HG03280 (cell line): Measurements from ENCODE around the gene PLCG2.
"Not testable (repeated sequence)": the region's sequence is repeated elsewhere in the genome, so short reads cannot be mapped to it uniquely, and the experiment has no call there.

Experiments
- ATAC-seq: cut with Tn5 transposase; IDR thresholded peaks from one replicate; pipeline ENCODE4 v1.9.1; 2021; ENCODE audit warnings: mild to moderate bottlenecking, moderate library complexity; ENCODE audit not compliant: unreplicated experiment

PLCG2 gene

DNA sequence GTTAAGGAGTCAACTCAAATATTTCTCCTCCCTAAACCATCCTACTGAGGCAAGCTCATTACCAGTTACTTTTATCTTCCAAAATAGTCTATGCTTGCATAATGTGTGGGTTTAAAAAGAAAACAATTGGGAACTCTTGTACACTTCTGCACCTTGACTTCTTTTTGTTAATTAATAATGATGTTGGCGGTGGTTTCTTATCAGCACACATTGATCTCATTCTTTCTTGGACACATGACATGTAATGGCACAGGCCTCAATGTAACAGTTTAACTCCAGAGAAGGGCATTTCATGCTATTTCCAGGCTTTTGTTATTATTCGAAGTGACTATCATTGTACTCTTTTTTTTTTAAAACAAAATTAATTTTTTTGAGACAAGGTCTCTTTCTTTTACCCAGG lies 7.8 kb downstream of the PLCG2 start:
- no peak for ATAC-seq

DNA sequence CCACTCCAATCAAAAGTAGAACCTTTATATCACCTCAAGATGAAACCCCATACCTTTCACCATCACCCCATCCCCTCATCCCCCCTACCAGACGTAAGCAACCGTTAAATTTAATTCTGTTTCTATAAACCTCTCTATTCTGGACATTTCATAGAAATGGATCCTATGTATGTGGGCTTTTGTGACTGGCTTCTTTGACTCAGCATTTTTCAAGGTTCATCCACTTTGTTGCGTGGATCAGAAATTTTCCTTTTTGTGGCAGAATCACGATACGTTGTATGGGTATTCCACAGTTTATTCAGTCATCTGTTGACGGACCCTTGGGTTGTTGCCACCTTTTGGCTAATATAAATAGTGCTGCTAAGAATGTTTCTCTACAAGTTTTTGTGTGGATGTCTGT lies 8.6 kb downstream of the PLCG2 start:
- no peak for ATAC-seq

DNA sequence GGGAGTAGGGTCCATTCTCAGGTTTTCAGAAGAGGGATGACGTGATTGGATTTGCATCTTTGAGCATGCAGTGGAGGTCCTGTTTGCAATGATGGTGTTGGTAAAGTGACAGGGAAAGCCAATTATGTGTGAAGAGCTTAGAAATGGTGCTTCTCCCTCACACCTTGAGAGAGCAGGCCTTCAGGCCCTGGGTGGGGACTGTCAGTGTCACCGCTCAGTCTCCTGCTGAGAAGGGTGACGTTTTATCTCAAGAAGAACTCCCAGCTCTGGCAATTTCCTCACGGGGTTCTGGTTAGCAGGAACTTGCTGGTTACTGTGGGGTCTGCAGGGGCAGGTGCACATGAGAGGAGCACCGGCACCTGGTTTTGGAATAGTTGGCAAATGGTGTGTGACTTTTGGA lies 11.2 kb downstream of the PLCG2 start:
- ATAC-seq = no peak

DNA sequence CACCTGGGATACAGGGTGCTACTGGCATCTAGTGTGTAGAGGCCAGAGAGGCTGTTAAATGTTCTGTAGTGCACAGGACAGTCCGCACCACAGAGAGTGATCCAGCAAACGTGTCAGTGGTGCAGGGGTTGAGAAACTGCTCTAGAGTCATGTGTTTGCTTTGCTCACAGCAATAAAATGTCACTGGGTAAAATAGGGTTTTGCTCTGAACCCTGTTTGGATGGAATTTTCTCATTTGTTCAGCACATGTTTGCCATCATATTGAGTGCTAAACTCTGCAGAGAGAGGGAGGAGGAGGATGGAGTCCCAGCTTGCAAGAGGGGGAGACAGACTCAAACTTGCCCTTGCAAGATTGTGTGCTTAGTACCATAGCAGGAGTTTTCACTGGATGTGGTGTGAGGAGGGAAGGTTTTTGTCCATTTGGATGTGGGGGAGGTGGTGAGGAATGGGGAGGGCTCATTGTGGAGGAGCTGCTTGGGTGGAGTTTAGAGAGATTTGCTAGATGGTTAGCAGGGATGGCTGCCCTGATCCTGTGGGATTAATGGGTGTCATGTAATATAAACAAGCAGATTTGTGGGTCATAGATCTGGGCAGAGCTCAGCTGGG lies 11.8 kb downstream of the PLCG2 start:
- ATAC-seq = no peak

DNA sequence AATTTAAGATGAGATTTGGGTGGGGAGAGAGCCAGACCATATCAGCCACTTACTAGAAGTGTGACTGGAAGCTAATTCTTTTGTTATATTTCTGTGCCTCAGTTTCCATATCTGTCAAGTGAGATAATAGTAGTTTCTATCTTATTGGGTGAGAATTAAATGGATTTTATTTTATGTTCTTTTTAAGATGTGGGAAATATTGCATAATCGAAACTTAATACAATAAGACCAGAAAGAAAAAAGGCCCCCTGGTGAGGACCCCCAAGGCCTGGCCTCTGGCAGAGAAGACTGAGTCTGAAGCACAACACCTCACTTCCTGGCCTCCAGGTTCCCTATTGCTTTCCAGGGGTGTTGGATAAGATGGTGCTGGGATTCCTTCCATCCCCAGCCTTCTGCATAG lies 13.7 kb downstream of the PLCG2 start:
- ATAC-seq = no peak

GRCh38 chr16:81795193-81795592 lies 16.1 kb downstream of the PLCG2 start:
- ATAC-seq = no peak

- no peak for ATAC-seq
Observed at GRCh38 chr16:81796035-81796434, 16.9 kb downstream of the PLCG2 start.

DNA sequence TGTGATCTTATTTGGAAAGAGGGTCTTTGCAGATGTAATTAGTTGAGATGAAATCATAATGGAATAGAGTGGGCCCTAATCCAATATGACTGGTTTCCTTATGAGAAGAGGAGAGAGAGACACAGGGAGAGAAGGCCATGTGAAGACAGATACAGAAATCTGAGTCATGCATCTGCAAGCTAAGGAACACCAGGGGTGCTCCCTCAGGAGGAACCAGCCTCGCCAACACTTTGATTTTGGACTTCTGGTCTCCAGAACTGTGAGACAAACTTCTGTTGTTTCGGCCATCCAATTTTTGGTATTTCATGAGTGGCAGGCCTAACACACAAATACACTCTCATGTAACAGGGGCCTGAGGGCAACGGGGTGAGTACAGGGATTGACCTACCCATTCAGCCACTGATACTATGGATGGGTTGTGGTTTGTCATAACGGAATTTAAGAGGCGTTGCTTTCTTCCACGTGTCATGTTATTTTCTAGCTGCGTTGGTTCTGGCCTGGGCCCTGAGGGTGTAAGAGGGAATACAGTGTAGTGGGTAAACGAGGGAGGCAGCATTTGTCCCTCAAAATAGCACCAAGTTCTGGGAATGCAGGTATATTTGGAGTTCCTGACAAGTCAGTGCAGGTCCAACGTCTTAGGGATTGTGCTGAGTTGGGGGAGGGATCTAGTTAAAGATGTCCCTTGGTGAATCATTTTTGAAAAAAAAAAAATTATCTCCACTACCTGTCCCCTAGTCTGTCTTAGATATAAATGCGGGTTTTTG lies 17.7 kb downstream of the PLCG2 start:
- ATAC-seq = no peak

DNA sequence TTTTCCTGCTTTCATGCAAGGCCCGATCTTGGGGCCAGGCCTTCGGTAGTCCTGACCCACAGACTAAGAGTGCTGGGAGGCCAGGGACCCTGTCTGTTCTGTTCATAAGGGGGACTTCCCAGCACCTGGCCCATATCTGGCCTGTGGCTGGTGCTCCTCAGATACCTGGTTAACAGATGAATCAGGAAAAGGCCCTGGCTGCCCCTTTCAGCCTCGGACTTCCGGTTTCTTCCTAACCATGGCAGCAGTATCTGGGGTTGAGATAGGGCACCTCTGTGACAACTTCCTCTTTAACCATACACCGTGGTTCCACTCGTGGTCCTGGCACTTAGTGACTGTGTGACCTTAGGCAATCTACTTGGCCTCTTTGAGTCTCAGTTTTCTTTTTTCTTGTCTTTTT lies 18.4 kb downstream of the PLCG2 start:
- ATAC-seq = peak; percentile 47

DNA sequence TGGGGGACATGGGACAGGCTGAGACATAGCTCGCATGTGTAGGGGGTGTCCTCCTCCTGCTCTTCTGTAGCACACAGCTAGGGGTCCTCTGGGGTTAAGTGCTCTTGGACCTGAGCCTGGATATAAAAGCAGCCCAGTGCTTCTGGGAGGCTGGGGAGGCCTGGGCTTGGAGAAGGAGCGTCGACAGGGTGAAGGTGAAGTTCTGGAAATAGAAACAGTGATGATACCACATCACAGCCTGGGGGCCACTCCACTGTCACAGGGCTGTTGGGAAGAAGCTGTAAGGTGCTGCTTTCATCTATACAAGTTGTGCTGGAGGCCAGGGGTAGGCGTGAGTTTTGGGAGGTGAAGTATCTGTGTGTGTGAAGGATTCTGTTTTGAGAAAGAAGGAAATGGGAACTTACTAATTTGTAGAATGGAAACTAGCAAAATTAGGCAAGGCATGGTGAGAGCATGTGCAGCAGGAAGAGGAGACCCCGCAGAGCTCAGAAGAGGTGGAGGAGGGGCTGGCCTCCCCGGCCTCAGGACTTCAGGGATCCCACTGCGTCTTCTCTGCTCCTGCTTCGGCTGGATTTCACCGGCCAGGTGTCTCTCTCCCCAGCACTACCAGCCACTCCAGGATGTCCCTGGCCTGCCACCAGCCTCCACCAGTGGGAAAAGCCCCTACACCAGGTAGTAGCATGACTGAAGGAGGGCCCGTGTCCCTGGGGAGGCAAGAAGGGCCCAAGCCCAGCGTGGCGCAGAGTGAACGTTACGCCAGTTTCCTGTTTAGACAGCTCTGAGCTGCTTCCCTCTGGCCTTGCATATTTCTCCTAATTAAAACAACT lies 19.4 kb downstream of the PLCG2 start:
- peak; percentile 46 for ATAC-seq

DNA sequence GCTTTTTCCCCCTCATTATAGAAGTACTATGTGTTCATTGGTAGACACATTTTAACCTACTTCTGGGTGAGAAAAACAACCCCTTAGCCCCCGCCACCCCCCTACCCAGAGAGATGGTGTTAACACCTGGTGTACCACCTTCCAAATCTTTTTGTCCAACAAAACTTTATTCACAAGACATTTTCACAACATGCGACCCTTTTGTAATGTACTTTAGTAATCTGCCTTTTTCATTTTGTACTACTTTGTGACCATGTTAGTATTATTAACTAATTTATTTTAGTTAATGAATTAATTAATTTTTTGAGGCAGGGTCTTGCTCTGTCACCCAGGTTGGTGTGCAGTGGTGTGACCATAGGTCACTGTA lies 20.0 kb downstream of the PLCG2 start:
- ATAC-seq = no peak

DNA sequence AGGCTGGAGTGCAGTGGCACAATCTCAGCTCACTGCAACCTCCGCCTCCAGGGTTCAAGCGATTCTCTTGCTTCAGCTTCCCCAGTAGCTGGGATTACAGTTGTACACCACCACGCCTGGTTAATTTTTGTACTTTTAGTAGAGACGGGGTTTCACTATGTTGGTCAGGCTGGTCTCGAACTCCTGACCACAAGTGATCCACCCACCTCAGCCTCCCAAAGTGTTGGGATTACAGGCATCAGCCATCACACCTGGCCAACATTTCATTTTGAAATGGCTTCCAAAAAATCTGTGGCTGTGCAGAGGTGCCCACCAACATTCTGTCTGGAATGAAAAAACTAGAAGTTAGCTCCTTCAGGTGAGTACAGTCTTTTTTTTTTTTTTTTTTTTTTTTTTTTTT lies 22.6 kb downstream of the PLCG2 start:
- not testable (repeated sequence) for ATAC-seq

DNA sequence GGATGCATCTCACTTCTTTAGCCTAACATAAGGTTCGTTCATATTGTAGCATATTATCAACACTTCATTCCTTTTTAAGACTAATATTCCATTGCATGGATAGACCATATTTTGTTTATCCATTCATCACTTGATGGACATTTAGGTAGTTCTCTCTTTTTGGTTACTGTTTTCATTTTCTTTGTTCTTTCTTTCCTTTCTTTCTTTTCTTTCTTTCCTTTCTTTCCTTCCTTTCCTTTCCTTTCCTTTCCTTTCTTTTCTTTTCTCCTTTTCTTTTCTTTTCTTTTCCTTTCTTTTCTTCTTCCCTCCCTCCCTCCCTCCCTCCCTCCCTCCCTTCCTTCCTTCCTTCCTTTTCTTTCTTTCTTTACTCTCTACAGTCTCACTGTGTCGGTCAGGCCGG lies 24.2 kb downstream of the PLCG2 start:
- ATAC-seq = no peak

DNA sequence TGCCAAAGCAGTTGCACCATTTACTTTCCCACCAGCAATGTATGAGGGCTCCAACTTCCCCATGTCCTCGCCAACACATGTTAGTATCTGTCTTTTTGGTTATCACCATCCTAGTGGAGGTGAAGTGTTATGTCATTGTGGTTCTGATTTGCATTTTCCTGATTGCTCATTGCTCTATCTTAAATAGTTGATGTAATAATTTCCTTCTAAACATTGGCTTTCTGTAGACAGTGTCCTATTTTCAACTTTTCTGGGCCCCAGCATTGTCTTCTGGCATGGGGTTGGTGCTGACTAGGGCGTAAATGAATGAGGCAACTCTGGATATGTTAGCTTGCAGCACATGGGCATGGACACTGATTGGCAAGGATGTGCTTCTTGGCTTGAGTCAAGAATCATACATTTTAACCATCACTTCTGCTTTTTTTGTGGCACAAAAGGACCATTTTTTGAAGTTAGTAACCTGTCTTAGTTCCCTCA lies 25.1 kb downstream of the PLCG2 start:
- ATAC-seq = no peak

- ATAC-seq = no peak
Observed at GRCh38 chr16:81806696-81807095, 27.6 kb downstream of the PLCG2 start.

DNA sequence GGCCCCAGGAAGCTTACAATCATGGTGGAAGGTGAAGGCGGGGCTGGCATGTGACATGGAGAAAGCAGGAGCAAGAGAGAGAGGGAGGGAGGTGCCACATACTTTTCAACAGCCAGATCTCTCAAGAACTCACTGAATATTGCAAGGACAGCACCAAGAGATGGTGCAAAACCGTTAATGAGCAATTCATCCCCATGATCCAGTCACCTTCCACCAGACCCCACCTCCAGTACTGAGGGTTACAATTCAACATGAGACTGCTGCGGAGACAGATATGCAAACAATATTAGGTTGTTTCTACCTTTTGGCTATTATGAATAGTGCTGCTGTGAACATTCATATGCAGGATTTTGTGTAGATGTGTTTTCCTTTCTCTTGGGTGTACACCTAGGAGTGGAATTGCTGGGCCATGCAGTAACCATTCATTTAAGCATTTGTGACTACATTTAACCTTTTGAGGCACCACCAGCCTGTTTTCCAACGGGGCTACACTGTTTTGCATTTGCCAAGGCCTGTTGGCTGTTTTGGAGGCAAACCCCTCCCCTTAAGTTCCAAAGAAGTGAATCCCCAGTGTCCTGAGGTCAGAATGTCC lies 28.8 kb downstream of the PLCG2 start:
- ATAC-seq = no peak

GRCh38 chr16:81808933-81809480 lies 29.9 kb downstream of the PLCG2 start:
- peak; percentile 59 for ATAC-seq

- no peak for ATAC-seq
Observed at GRCh38 chr16:81809567-81809966, 30.5 kb downstream of the PLCG2 start.

GRCh38 chr16:81810361-81810760 lies 31.3 kb downstream of the PLCG2 start:
- peak; percentile 31 for ATAC-seq

DNA sequence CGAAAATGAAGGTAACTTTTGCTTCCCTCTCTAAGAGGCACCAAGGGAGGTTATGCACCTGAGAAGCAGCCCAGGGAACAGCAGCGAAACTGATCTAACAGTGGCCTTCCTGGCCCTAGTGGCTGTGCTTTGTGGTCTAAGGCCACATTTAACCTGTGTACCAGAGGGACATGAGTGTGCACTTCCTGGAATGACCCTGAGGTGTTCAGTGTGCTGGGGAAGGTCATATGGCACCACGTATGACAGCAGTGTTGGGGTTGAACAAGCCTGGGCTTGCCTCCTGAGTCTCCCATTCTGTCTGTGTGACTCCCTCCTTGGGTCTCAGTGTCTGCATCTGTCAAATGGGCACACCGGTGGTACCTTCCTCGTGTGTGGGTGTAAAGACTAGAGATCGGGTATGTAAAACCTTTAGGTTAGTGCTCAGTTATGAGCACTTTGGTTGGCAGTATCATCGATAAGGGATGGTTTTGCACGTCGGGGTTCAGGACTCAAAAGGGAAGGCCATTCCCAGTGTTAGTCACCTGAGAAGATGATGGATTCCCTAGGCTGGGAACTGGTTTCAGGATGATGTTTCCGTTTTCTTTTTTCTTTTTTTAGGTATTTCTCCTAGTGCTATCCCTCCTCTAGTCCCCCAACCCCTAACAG lies 31.9 kb downstream of the PLCG2 start:
- ATAC-seq = peak; percentile 37

DNA sequence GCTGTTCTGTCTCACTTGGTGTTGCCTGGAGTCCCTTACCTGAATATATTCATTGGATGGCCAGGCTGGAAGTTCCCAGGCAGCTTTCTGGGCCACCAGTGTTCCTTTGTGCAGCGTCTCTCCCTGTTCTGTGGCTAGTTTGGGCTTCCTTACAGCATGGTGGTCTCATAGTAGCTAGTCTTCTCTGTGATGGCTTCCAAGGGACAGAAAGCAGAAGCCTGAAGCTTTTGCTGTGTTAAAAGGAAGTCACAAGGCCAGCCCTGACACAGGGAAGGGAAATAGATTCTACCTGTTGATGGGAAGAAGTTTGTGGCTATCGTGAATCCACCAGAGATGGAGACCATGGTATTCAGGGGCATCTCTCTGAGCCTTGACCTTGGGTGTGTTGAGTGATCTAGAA lies 34.6 kb downstream of the PLCG2 start:
- no peak for ATAC-seq
